Vagina (tissue), 2 donors: ENCODE measurements around the gene RASA3.

ENCODE experiments used
- CTCF ChIP-seq, 3 experiments: fragments of 450-650 bp in 2 of 3; fragments of 200-600 bp in 1 of 3; sonication (generic) in 1 of 3; IDR thresholded peaks; one replicate each; pipeline ENCODE4 v1.5.1; 2017 to 2019; ENCODE audit warnings: antibody characterized with exemption in 3 of 3, mild to moderate bottlenecking in 2 of 3, moderate library complexity in 2 of 3
- POLR2A ChIP-seq, 2 donors: fragments of 450-650 bp; IDR thresholded peaks; one replicate each; pipeline ENCODE4 v1.6.1; 2017; ENCODE audit warnings: antibody characterized with exemption in 2 of 2, mild to moderate bottlenecking in 2 of 2, moderate library complexity in 2 of 2

DNA sequence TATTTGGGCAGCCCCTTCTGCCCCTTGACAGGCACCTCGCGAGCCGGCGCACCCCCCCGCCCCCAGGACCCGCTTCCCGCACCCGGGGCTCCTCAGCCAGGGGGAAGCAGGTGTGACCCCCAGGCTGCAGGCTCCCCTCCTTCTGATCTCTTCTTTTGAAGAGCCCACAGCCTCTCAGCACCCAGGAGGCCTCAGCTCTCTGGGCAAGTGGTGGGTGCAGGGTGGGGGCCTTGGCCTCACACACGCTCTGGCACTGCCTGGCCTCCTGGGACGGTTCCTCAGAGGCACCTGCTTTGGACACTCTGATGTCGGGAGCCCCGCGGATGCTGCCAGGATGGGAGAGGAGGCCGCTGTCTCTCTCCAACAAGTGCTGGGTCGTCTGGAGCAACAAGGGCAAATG, 157.0 kb downstream of the RASA3 start:
- no peak for TF ChIP-seq CTCF (IDR thresholded peaks at IDR 0.05)
- TF ChIP-seq POLR2A (IDR thresholded peaks at IDR 0.05), result no peak
